HepG2 (cell line): ENCODE measurements around the gene PPP1R27. TPM values are rescaled to one million over a fixed set of nuclear protein-coding genes. Genes with fewer than 3 reads are reported as not detected.
A peak's percentile ranks its signal among the peaks of the same experiment; 100 is the strongest.

ENCODE experiments used
- CC2D1A ChIP-seq: sonication (generic); formaldehyde crosslinking; IDR thresholded peaks from 2 replicates; pipeline ENCODE4 v1.8.1; 2023; ENCODE audit warnings: mild to moderate bottlenecking, missing genetic modification reagents
- ETV5 ChIP-seq: IDR thresholded peaks from 2 replicates; pipeline ENCODE4 v1.6.1; 2018; ENCODE audit warnings: missing biosample characterization, missing genetic modification reagents, inconsistent platforms, borderline replicate concordance
- HNRNPUL1 ChIP-seq: fragments of 200-400 bp; formaldehyde crosslinking; IDR thresholded peaks from 2 replicates; pipeline ENCODE4 v1.6.1; 2017; ENCODE audit warnings: low read depth, mild to moderate bottlenecking, low read length, moderate library complexity
- MAFF ChIP-seq: IDR thresholded peaks from 2 replicates; pipeline ENCODE4 v1.6.1; 2011; ENCODE audit warnings: low read depth, low read length, improper control_type of control experiment
- MYC ChIP-seq: sonication (generic); formaldehyde crosslinking; IDR thresholded peaks from 2 replicates; pipeline ENCODE4 v1.9.0; 2021; ENCODE audit warnings: missing genetic modification reagents, borderline replicate concordance
- MZF1 ChIP-seq: sonication (generic); formaldehyde crosslinking; IDR thresholded peaks from 2 replicates; pipeline ENCODE4 v1.8.1; 2023; ENCODE audit warnings: mild to moderate bottlenecking, missing genetic modification reagents, borderline replicate concordance
- NAIF1 ChIP-seq: sonication (generic); formaldehyde crosslinking; IDR thresholded peaks from 2 replicates; pipeline ENCODE4 v1.5.0; 2020; ENCODE audit warnings: mild to moderate bottlenecking, missing genetic modification reagents, borderline replicate concordance
- NFKBIZ ChIP-seq: IDR thresholded peaks from 2 replicates; pipeline ENCODE4 v1.6.1; 2018; ENCODE audit warnings: missing genetic modification reagents, missing compliant biosample characterization
- SAP130 ChIP-seq: IDR thresholded peaks from 2 replicates; pipeline ENCODE4 v1.6.1; 2016; ENCODE audit warnings: low read depth
- SP1 ChIP-seq, 2 experiments: fragments of 450-650 bp in 1 of 2; sonication (generic) in 1 of 2; formaldehyde crosslinking in 1 of 2; IDR thresholded peaks; 2 replicates each; pipeline versions ENCODE4 v1.4.0 to v1.6.1; 2016 to 2020; ENCODE audit warnings: missing genetic modification reagents in 1 of 2
- SRSF1 ChIP-seq: fragments of 200-400 bp; formaldehyde crosslinking; optimal IDR thresholded peaks from 2 replicates; pipeline ENCODE3; 2017; ENCODE audit warnings: mild to moderate bottlenecking, low read depth, low read length, moderate library complexity
- TCF12 ChIP-seq, 2 experiments: fragments of 450-650 bp in 1 of 2; sonication (generic) in 1 of 2; formaldehyde crosslinking in 1 of 2; IDR thresholded peaks; 2 replicates each; pipeline versions ENCODE4 v1.6.1 to v1.8.0; 2017 to 2022; ENCODE audit warnings: antibody characterized with exemption in 1 of 2, mild to moderate bottlenecking in 1 of 2, missing genetic modification reagents in 1 of 2, moderate library complexity in 1 of 2
- ZBTB20 ChIP-seq: sonication (generic); formaldehyde crosslinking; IDR thresholded peaks from 2 replicates; pipeline ENCODE4 v1.8.1; 2023; ENCODE audit warnings: missing genetic modification reagents, low read depth, mild to moderate bottlenecking, borderline replicate concordance
- ZBTB8A ChIP-seq: sonication (generic); formaldehyde crosslinking; IDR thresholded peaks from 2 replicates; pipeline ENCODE4 v1.4.0; 2020; ENCODE audit warnings: mild to moderate bottlenecking, low read depth, missing genetic modification reagents, borderline replicate concordance
- ZFP1 ChIP-seq: IDR thresholded peaks from 2 replicates; pipeline ENCODE4 v1.6.1; 2016
- polyA plus RNA-seq, 8 experiments: library from polyadenylated mRNA; depleted of rRNA in 3 of 8; stranded (reverse) in 7 of 8; unstranded in 1 of 8; fragments of >200 nt; fragmentation: Illumina TruSeq in 4 of 8; extraction: Trizol in 4 of 8; gene quantifications; 2 replicates each; pipeline versions ENCODE4 v1.2.1 to v1.2.3, GENCODE V29; 2011 to 2016; ENCODE audit warnings: low read depth in 4 of 8, missing spikeins in 1 of 8, mixed read lengths in 1 of 8; ENCODE audit not compliant: insufficient read depth in 1 of 8
- total RNA-seq, 5 experiments: library from RNA; depleted of rRNA; stranded (reverse); fragments of >200 nt; fragmentation: Illumina TruSeq; extraction: Trizol; gene quantifications; 2 replicates each; pipeline ENCODE4 v1.2.3, GENCODE V29; 2016; ENCODE audit warnings: low read depth in 1 of 5
- TF ChIP-seq, protein P1 (sequence below): IDR thresholded peaks from 2 replicates; pipeline ENCODE4 v1.6.1; 2018; ENCODE audit warnings: missing genetic modification reagents, mild to moderate bottlenecking, missing compliant biosample characterization
- TF ChIP-seq, protein P2 (sequence below): sonication (generic); formaldehyde crosslinking; IDR thresholded peaks from 2 replicates; pipeline ENCODE4 v1.4.0; 2020; ENCODE audit warnings: mild to moderate bottlenecking, missing genetic modification reagents
- TF ChIP-seq, protein P3 (sequence below): sonication (generic); formaldehyde crosslinking; IDR thresholded peaks from 2 replicates; pipeline ENCODE4 v1.9.0; 2021; ENCODE audit warnings: missing genetic modification reagents, mild to moderate bottlenecking, borderline replicate concordance
- TF ChIP-seq, protein P4 (sequence below): sonication (generic); formaldehyde crosslinking; IDR thresholded peaks from 2 replicates; pipeline ENCODE4 v1.5.0; 2020; ENCODE audit warnings: mild to moderate bottlenecking, missing genetic modification reagents, borderline replicate concordance

Gene PPP1R27
- total and polyA plus RNA-seq, 2 of the 13 experiments (the other 11 are each of a cell fraction or from before 2014, with no cell fraction given): 0.17 to 1.00 TPM

DNA sequence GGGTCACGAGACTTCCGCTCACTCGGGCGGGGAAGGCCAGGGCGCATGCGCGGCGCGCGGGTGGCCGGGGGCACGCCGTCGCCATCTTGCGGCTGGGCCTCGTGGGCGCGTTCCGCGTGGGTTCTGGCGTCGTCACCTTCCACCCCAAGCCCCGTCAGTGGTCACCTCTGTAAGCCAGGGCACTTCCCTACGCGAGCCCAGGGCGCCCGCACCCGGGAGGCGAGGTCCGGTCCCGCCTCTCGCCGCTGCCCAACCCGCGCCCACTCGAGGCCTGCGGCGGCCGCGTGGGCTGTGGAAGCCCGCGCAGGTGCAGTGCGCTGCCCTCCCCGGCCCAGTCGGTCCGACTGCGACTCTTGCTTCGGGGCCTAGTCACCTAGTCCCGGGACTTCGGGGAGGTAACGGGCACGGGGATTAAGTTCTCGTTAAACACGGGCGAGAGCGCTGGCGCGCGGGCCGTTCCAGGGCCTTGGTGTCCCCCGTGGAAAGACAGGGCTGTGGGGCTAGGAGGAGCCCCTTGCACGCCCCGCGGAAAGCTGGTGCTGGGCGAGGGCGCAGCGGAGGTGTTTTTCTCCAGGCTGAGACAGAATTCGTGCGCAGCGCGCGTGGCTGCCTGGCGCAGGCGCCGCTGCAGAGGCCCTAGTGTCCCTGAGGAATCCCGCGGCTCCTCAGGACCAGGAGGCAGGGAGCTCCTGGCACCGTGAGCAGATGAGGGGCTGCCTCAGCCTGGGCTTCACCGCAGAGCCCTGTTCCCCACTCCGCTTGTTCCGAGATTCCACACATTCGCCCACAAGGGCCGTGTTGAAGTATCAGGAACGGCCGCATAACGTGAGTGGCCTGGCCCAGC, 36.8 kb upstream of the PPP1R27 start (continued):
- no peak for TF ChIP-seq ZBTB8A (CRISPR knock-in tag)
- TF ChIP-seq CC2D1A (CRISPR knock-in tag): peak; percentile 74; the same call in 1 of the 2 replicates
- no peak for TF ChIP-seq ZFP1 (CRISPR knock-in tag)
- TF ChIP-seq, protein P1, sequence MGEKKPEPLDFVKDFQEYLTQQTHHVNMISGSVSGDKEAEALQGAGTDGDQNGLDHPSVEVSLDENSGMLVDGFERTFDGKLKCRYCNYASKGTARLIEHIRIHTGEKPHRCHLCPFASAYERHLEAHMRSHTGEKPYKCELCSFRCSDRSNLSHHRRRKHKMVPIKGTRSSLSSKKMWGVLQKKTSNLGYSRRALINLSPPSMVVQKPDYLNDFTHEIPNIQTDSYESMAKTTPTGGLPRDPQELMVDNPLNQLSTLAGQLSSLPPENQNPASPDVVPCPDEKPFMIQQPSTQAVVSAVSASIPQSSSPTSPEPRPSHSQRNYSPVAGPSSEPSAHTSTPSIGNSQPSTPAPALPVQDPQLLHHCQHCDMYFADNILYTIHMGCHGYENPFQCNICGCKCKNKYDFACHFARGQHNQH (CRISPR knock-in tag): peak; percentile 78; the same call in 1 of the 2 replicates
- peak; percentile 100 for TF ChIP-seq MYC
- no peak for TF ChIP-seq SP1 (IDR thresholded peaks at IDR 0.05)
- TF ChIP-seq SP1 (CRISPR knock-in tag; IDR thresholded peaks at IDR 0.05): peak; percentile 60
- TF ChIP-seq, protein P2, sequence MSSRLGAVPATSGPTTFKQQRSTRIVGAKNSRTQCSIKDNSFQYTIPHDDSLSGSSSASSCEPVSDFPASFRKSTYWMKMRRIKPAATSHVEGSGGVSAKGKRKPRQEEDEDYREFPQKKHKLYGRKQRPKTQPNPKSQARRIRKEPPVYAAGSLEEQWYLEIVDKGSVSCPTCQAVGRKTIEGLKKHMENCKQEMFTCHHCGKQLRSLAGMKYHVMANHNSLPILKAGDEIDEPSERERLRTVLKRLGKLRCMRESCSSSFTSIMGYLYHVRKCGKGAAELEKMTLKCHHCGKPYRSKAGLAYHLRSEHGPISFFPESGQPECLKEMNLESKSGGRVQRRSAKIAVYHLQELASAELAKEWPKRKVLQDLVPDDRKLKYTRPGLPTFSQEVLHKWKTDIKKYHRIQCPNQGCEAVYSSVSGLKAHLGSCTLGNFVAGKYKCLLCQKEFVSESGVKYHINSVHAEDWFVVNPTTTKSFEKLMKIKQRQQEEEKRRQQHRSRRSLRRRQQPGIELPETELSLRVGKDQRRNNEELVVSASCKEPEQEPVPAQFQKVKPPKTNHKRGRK (CRISPR knock-in tag): no peak; the same call in 1 of the 2 replicates
- TF ChIP-seq ZBTB20 (CRISPR knock-in tag): peak; percentile 53
- TF ChIP-seq ETV5: peak; percentile 99
- TF ChIP-seq, protein P3, sequence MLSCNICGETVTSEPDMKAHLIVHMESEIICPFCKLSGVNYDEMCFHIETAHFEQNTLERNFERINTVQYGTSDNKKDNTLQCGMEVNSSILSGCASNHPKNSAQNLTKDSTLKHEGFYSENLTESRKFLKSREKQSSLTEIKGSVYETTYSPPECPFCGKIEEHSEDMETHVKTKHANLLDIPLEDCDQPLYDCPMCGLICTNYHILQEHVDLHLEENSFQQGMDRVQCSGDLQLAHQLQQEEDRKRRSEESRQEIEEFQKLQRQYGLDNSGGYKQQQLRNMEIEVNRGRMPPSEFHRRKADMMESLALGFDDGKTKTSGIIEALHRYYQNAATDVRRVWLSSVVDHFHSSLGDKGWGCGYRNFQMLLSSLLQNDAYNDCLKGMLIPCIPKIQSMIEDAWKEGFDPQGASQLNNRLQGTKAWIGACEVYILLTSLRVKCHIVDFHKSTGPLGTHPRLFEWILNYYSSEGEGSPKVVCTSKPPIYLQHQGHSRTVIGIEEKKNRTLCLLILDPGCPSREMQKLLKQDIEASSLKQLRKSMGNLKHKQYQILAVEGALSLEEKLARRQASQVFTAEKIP (CRISPR knock-in tag): no peak
- TF ChIP-seq, protein P4, sequence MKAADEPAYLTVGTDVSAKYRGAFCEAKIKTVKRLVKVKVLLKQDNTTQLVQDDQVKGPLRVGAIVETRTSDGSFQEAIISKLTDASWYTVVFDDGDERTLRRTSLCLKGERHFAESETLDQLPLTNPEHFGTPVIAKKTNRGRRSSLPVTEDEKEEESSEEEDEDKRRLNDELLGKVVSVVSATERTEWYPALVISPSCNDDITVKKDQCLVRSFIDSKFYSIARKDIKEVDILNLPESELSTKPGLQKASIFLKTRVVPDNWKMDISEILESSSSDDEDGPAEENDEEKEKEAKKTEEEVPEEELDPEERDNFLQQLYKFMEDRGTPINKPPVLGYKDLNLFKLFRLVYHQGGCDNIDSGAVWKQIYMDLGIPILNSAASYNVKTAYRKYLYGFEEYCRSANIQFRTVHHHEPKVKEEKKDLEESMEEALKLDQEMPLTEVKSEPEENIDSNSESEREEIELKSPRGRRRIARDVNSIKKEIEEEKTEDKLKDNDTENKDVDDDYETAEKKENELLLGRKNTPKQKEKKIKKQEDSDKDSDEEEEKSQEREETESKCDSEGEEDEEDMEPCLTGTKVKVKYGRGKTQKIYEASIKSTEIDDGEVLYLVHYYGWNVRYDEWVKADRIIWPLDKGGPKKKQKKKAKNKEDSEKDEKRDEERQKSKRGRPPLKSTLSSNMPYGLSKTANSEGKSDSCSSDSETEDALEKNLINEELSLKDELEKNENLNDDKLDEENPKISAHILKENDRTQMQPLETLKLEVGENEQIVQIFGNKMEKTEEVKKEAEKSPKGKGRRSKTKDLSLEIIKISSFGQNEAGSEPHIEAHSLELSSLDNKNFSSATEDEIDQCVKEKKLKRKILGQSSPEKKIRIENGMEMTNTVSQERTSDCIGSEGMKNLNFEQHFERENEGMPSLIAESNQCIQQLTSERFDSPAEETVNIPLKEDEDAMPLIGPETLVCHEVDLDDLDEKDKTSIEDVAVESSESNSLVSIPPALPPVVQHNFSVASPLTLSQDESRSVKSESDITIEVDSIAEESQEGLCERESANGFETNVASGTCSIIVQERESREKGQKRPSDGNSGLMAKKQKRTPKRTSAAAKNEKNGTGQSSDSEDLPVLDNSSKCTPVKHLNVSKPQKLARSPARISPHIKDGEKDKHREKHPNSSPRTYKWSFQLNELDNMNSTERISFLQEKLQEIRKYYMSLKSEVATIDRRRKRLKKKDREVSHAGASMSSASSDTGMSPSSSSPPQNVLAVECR (CRISPR knock-in tag): peak; percentile 92
- TF ChIP-seq NAIF1 (CRISPR knock-in tag): peak; percentile 46; the same call in 1 of the 2 replicates
- TF ChIP-seq SRSF1: no peak
- no peak for TF ChIP-seq MZF1 (CRISPR knock-in tag)
- TF ChIP-seq TCF12 (IDR thresholded peaks at IDR 0.05): no peak
- TF ChIP-seq TCF12 (CRISPR knock-in tag; IDR thresholded peaks at IDR 0.05): peak; percentile 88; the same call in 1 of the 2 replicates
- peak; percentile 71; the same call in 1 of the 2 replicates for TF ChIP-seq HNRNPUL1
- TF ChIP-seq SAP130 (CRISPR knock-in tag): peak; percentile 90; the same call in 1 of the 2 replicates
- no peak for TF ChIP-seq MAFF
- TF ChIP-seq NFKBIZ (CRISPR knock-in tag): 0 out of 2 replicates have a peak, but pooled peaks have one; percentile 56
